ENCODE data around the gene TIMM44.
A peak's percentile ranks its signal among the peaks of the same experiment; 100 is the strongest.

TIMM44 gene

DNA sequence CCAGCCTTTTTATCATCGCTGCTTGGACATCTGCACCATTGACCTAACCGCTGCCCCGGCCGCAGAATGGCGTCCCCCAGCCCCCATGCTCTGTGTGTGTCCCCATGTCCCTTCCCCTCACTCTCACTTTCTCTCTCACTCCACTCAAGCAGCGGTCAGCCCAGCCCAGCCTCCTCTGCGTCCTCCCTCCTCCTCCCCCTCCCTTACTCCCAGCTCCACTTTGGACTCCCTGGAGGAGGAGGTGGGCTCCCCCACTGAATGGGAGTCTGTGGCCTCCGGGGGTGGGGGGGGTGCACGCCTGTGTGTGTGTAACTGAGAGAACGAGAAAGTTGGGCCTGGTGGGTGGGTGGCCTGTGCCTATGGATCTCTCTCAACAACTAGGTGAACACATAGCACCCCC is 37.6 kb downstream of the TIMM44 start:
- intact Hi-C loops (cut with DNase I; ENCODE audit: low total_unique reads): no loop called here
- Histone ChIP-seq H3K27ac (no peak overlapping the region), H3K27me3 (peaks cover 0 to 4% of the 10 kb centered on the region in 2 donors), H3K4me1 (peaks cover 0 to 49% (median 35%) of the 10 kb centered on the region in 4 donors), H3K9me3 (no peaks in the 10 kb centered on the region), H3K36me3 (peaks cover 20 to 40% (median 38%) of the 10 kb centered on the region in 3 donors), H3K4me3 (no peak overlapping the region)
- TF ChIP-seq, protein P1, sequence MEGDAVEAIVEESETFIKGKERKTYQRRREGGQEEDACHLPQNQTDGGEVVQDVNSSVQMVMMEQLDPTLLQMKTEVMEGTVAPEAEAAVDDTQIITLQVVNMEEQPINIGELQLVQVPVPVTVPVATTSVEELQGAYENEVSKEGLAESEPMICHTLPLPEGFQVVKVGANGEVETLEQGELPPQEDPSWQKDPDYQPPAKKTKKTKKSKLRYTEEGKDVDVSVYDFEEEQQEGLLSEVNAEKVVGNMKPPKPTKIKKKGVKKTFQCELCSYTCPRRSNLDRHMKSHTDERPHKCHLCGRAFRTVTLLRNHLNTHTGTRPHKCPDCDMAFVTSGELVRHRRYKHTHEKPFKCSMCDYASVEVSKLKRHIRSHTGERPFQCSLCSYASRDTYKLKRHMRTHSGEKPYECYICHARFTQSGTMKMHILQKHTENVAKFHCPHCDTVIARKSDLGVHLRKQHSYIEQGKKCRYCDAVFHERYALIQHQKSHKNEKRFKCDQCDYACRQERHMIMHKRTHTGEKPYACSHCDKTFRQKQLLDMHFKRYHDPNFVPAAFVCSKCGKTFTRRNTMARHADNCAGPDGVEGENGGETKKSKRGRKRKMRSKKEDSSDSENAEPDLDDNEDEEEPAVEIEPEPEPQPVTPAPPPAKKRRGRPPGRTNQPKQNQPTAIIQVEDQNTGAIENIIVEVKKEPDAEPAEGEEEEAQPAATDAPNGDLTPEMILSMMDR (IDR thresholded peaks at IDR 0.05): no peak
- DNase-seq: no peak

DNA sequence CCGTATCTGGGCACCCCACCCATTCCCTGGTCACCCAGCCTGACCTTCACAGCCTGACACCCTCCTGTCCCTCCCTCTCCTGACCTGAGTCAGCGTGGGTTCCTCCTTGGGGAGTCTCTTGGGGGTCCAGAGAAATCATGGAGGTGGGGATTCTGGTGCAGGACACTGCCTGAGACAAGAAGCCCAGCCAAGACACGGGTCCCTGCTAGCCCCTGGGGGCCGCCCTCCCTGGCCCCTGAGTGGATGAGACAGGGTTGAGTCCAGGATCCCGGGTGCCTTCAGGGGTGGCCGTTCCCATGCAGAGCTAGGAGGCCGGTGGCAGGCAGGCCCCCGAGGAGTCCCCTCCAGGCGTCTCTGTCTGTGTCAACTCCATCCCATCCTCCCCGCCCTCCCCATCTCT is 38.2 kb downstream of the TIMM44 start:
- intact Hi-C loops (cut with DNase I; ENCODE audit: low total_unique reads): no loop called here
- Histone ChIP-seq H3K9me3 (no peaks in the 10 kb centered on the region), H3K27me3 (peaks cover 0 to 3% of the 10 kb centered on the region in 2 donors), H3K27ac (no peak overlapping the region), H3K36me3 (peaks cover 14 to 34% (median 32%) of the 10 kb centered on the region in 3 donors), H3K4me1 (peaks cover 0 to 49% (median 35%) of the 10 kb centered on the region in 4 donors), H3K4me3 (peak overlapping the region in 1 of 2 donors; percentile 76)
- TF ChIP-seq, protein P1 (IDR thresholded peaks at IDR 0.05): no peak
- no peak for DNase-seq

DNA sequence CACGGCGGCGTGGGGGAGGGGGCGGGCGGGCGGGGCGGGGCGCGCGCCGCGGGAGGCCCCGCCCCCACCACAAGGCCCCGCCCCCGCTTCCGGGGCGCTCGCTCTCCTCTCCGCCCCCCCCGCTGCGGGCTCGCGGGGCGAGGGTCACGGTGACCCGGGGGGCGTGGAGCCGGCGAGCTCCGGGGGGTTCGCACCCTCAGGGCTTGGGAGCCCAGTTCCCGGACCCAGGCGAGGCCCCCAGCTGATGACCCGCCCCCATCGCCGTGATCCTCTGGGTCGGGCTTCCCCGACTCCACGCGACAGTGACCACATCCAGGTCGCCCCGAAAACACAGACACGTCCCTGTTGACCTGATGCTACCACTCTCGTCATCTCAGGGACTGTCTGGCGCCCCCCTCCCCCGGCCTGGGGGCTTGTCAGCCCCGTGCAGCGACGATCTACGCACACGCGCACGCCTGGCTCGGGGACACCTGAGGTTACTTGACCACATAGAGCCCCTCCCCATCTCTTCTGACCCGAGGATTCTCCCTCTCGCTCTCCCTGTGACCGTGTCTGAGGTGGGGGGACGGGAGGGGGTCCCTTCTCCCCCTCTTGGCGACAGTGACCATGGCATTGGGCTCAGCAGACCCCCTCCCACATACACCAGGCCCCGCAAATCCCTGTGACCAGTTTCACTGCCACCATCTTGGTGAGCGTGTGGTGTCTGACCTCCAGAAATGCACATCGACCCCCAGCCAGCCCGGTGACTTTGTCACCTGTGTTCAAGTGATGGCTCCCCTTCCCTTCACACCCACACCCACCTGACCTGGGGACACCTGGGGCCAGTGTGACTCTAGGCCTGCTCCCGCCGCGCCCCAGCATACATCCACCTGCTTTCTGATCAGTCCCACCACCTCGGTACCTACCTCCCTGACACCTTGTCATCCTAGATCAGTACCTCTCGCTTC is 39.1 kb downstream of the TIMM44 start:
- Histone ChIP-seq H3K4me1 (peaks cover 0 to 49% (median 35%) of the 10 kb centered on the region in 4 donors), H3K27ac (peak overlapping the region; percentile 68 to 84)
- intact Hi-C loops (cut with DNase I; ENCODE audit: low total_unique reads): loop anchor here (5.0 kb wide), 1 partner anchor 52 kb away; no protein-coding TSS in a partner anchor

DNA sequence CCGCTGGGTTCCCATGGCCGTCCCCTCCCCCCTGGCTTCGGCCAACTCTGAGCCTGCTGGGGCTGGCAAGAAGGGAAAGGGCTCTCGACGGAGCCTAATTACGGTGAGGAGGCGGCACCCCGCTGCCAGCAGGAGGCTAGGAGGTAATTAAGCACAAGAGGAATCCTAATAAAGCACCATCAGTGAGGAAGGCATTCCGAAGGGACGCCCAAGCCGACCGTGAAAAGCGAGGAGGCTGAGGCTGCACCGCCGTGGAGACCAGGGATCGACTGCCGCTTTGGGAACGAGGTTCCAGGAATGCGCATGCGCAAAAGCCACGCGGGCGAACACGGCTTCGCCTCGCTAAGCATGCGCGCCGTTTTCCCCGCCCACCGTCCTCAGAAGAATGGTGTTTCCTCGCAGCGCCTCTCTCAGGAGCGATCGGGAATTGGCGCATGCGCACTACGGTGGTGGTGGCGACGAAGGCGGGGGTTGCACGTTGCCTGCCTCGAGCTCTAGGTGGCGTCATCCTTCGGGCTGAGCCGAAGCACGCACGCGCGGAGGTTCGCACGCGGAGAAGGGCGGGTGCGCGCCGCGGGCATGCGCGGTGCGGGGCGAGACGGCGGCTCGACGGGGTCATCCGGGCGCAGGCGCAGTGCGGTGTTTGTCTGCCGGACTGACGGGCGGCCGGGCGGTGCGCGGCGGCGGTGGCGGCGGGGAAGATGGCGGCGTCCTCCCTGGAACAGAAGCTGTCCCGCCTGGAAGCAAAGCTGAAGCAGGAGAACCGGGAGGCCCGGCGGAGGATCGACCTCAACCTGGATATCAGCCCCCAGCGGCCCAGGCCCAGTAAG is 40.0 kb downstream of the TIMM44 start, which contains the start of gene MAP2K7:
Gene MAP2K7 (plus strand): TSS at position 634 of the 830 bp plus-strand sequence. CDS start 68 bp downstream, at position 702.
- DNase-seq: peak; percentile 99 to 100
- Histone ChIP-seq H3K36me3 (peaks cover 0 to 16% (median 16%) of the 10 kb centered on the region in 3 donors), H3K27me3 (peaks cover 0 to 11% of the 10 kb centered on the region in 2 donors), H3K27ac (peak within 1 kb of the TSS; percentile 82 to 84), H3K4me1 (peaks cover 0 to 49% (median 35%) of the 10 kb centered on the region in 4 donors), H3K9me3 (no peaks in the 10 kb centered on the region), H3K4me3 (peak within 1 kb of the TSS; percentile 76 to 79)
- TF ChIP-seq, protein P1 (IDR thresholded peaks at IDR 0.05): peak; percentile 33 to 38
- intact Hi-C loops (cut with DNase I; ENCODE audit: low total_unique reads): loop anchor here (5.0 kb wide), 1 partner anchor 51 kb away; no protein-coding TSS in a partner anchor

More for the DNA sequence above, 39.1 kb downstream of the TIMM44 start:
- Histone ChIP-seq H3K27me3 (peaks cover 0 to 11% of the 10 kb centered on the region in 2 donors), H3K4me3 (peak overlapping the region; percentile 76 to 79), H3K9me3 (no peaks in the 10 kb centered on the region), H3K36me3 (peaks cover 6 to 25% (median 23%) of the 10 kb centered on the region in 3 donors)
- TF ChIP-seq, protein P1 (IDR thresholded peaks at IDR 0.05): no peak
- peak; percentile 42 to 81 for DNase-seq

DNA sequence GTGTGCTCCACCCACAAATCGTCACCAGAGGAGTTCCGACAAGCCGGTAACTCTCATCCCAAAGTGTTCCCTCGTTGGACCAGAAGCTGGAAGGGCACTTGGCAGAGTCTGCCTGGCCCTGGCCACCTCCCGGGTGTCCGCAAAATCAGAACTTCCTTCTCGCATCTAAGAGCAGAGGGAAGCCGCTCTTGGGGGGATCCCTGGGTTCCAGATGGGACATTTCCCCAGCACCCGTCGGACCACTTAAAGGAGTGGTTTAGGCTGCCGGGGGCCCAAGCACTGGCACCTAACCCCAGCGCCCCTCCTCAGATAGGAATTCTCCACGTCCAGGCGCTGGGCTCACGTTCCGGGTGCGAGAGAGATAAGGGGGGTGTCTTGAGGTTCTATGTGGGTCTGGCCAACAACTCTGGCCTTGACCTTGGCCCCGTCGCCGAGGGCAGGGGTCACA is 40.6 kb downstream of the TIMM44 start:
- Histone ChIP-seq H3K27me3 (peaks cover 0 to 11% of the 10 kb centered on the region in 2 donors), H3K4me3 (peak overlapping the region; percentile 50 to 76), H3K9me3 (no peaks in the 10 kb centered on the region), H3K4me1 (peaks cover 0 to 44% (median 34%) of the 10 kb centered on the region in 4 donors), H3K36me3 (peaks cover 0 to 16% (median 12%) of the 10 kb centered on the region in 3 donors), H3K27ac (peak overlapping the region; percentile 75 to 82)
- no peak for DNase-seq
- TF ChIP-seq, protein P1 (IDR thresholded peaks at IDR 0.05): no peak
- intact Hi-C loops (cut with DNase I; ENCODE audit: low total_unique reads): loop anchor here (5.0 kb wide), 1 partner anchor 51 kb away; no protein-coding TSS in a partner anchor
